Measurements from ENCODE around the gene SCYGR4. TPM values are rescaled to one million over a fixed set of nuclear protein-coding genes. Genes with fewer than 3 reads are reported as not detected.

The SCYGR4 gene, protein sequence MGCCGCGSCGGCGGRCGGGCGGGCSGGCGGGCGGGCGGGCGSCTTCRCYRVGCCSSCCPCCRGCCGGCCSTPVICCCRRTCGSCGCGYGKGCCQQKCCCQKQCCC
- not detected in 2 replicates for total RNA-seq (2022)
- not detected for Bru-seq, nascent RNA
- percentile 34 among the genes with signal in this experiment for BruChase-seq, experiment 1, labeled RNA remaining after a 2-hour chase
- BruChase-seq, experiment 2, labeled RNA remaining after a 6-hour chase = percentile 32 among the genes with signal in this experiment
- long read RNA-seq = 0 reads

DNA sequence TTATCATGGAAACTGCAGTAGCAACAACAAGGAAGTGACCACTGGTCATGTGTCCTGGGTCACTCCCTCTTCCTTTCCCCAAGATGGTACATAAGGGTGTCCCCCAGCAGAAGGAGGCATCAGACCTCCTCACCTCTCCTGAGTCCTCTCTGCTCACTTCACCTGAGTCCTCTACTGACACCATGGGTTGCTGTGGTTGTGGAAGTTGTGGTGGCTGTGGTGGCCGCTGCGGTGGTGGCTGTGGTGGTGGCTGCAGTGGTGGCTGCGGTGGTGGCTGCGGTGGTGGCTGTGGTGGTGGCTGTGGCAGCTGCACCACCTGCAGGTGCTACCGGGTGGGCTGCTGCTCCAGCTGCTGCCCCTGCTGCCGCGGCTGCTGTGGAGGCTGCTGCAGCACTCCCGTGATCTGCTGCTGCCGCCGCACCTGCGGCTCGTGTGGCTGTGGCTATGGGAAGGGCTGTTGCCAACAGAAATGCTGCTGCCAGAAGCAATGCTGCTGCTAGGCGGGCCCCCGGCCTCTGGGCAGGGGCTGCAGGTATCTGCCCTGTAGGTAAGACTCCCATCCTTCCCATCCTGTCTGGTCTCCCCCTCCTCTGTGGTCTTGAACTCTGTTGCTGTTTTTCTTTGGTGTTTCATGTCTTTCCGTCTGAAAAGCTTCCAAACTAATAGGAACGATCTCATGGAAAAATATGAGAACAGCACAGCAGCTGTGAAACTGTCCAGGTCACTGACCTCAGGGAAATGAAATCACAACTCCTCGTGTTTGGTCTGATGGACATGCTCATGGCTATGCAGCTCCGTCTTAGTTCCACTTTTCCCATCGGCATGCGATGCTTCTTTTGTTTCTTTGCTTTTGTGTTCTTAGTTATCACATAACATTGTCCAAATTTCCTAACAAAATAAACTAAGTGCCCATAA, at the start of gene SCYGR4:
Gene SCYGR4 (plus strand): TSS at position 183 of the 915 bp plus-strand sequence. CDS start 0 bp downstream, at position 183.
- Mint-ChIP-seq H3K27ac (ENCODE audit: unreplicated experiment) (no peak within 1 kb of the TSS), H3K9me3 (ENCODE audit: unreplicated experiment) (no peaks in the 10 kb centered on the region), H3K27me3 (ENCODE audit: insufficient read depth, unreplicated experiment) (no peaks in the 10 kb centered on the region), H3K4me3 (ENCODE audit: unreplicated experiment) (no peak within 1 kb of the TSS), H3K36me3 (ENCODE audit: insufficient read depth, unreplicated experiment) (no peaks in the 10 kb centered on the region), H3K4me1 (ENCODE audit: low read depth, unreplicated experiment) (peaks cover 10% of the 10 kb centered on the region)
- ChIA-PET CTCF (no interaction called here), POLR2A (no interaction called here)
- Histone ChIP-seq H3K9me3 (no peaks in the 10 kb centered on the region), H3K4me3 (ENCODE audit: low read depth, low read length) (no peak within 1 kb of the TSS), H3K27me3 (replicated peaks; ENCODE audit: control insufficient read depth, insufficient read depth, low read length) (no peaks in the 10 kb centered on the region), H3K36me3 (ENCODE audit: control insufficient read depth, insufficient read depth, low read length) (no peaks in the 10 kb centered on the region), H3K4me1 (no peaks in the 10 kb centered on the region)
- TF ChIP-seq, protein P1, sequence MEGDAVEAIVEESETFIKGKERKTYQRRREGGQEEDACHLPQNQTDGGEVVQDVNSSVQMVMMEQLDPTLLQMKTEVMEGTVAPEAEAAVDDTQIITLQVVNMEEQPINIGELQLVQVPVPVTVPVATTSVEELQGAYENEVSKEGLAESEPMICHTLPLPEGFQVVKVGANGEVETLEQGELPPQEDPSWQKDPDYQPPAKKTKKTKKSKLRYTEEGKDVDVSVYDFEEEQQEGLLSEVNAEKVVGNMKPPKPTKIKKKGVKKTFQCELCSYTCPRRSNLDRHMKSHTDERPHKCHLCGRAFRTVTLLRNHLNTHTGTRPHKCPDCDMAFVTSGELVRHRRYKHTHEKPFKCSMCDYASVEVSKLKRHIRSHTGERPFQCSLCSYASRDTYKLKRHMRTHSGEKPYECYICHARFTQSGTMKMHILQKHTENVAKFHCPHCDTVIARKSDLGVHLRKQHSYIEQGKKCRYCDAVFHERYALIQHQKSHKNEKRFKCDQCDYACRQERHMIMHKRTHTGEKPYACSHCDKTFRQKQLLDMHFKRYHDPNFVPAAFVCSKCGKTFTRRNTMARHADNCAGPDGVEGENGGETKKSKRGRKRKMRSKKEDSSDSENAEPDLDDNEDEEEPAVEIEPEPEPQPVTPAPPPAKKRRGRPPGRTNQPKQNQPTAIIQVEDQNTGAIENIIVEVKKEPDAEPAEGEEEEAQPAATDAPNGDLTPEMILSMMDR (IDR thresholded peaks at IDR 0.05; ENCODE audit: insufficient read depth in 1 of 2, low read depth in 1 of 2, low read length in 1 of 2, severe bottlenecking in 1 of 2, unreplicated experiment in 1 of 2) = no peak
- DNase-seq = no peak
- no TSS peak for BruUV-seq (replicated peaks)
- intact Hi-C loops (cut with micrococcal nuclease; ENCODE audit: unreplicated experiment) = no loop called here

DNA sequence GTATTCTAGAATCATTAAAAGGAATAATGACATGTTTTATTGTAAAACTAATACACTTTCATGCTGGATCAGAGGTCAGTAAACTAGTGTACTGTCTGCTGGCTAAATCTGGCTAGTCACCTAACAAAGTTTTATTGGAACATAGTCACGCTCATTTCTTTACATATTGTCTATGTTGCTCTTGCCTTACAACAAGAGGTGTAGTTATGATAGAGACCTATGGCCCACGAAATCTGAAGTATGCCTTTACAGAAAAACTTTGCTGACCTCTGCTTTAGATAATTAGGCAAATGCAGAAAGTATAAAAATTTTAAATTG, 48.5 kb upstream of the SCYGR4 start:
- POLR2A ChIA-PET = interaction anchor here (0.7 kb wide), 1 partner anchor 32 kb away, joined by 3 read pairs; no protein-coding TSS in a partner anchor
- no peaks in the 10 kb centered on the region for H3K27me3 Mint-ChIP-seq (ENCODE audit: insufficient read depth, unreplicated experiment)
- TF ChIP-seq, protein P1 (IDR thresholded peaks at IDR 0.05; ENCODE audit: insufficient read depth in 1 of 2, low read depth in 1 of 2, low read length in 1 of 2, severe bottlenecking in 1 of 2, unreplicated experiment in 1 of 2) = no peak
- no peak overlapping the region for H3K27ac Mint-ChIP-seq (ENCODE audit: unreplicated experiment)
- Histone ChIP-seq H3K27me3 (replicated peaks; ENCODE audit: control insufficient read depth, insufficient read depth, low read length) (no peaks in the 10 kb centered on the region), H3K36me3 (ENCODE audit: control insufficient read depth, insufficient read depth, low read length) (no peaks in the 10 kb centered on the region), H3K4me1 (no peaks in the 10 kb centered on the region), H3K9me3 (no peaks in the 10 kb centered on the region), H3K4me3 (ENCODE audit: low read depth, low read length) (no peak overlapping the region)
- intact Hi-C loops (cut with micrococcal nuclease; ENCODE audit: unreplicated experiment) = no loop called here
- DNase-seq = no peak
- no peak overlapping the region for H3K4me3 Mint-ChIP-seq (ENCODE audit: unreplicated experiment)
- CTCF ChIA-PET = no interaction called here
- H3K4me1 Mint-ChIP-seq (ENCODE audit: low read depth, unreplicated experiment) = no peaks in the 10 kb centered on the region
- no peaks in the 10 kb centered on the region for H3K9me3 Mint-ChIP-seq (ENCODE audit: unreplicated experiment)
- no TSS peak for BruUV-seq (replicated peaks)
- peaks cover 42% of the 10 kb centered on the region for H3K36me3 Mint-ChIP-seq (ENCODE audit: insufficient read depth, unreplicated experiment)

DNA sequence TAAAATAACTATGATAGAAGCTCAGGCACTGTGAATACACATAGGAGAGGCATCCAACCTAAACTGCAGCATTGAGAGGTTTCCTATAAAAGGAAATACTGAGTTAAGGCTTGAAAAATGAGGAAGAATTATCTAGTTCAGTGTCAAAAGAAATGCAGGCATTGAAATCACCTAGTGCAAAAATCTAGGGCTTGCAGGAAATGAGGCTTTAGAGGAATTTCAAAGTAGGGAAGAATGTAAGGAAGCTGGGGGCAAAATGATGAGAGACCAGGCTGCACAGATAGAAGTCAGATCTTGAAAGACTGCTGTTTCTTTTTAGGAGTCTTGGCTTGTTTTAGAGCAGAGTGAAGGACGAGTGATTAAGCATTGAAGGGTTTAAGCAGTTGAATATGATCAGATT, 46.7 kb upstream of the SCYGR4 start:
- Mint-ChIP-seq H3K36me3 (ENCODE audit: insufficient read depth, unreplicated experiment) (peaks cover 33% of the 10 kb centered on the region), H3K4me3 (ENCODE audit: unreplicated experiment) (no peak overlapping the region), H3K27me3 (ENCODE audit: insufficient read depth, unreplicated experiment) (no peaks in the 10 kb centered on the region), H3K4me1 (ENCODE audit: low read depth, unreplicated experiment) (no peaks in the 10 kb centered on the region), H3K27ac (ENCODE audit: unreplicated experiment) (peak overlapping the region; percentile 9), H3K9me3 (ENCODE audit: unreplicated experiment) (no peaks in the 10 kb centered on the region)
- intact Hi-C loops (cut with micrococcal nuclease; ENCODE audit: unreplicated experiment) = loop anchor here (10.0 kb wide), 1 partner anchor 436 kb away; no protein-coding TSS in a partner anchor
- ChIA-PET POLR2A (no interaction called here), CTCF (no interaction called here)
- DNase-seq = no peak
- no TSS peak for BruUV-seq (replicated peaks)
- Histone ChIP-seq H3K9me3 (no peaks in the 10 kb centered on the region), H3K27me3 (replicated peaks; ENCODE audit: control insufficient read depth, insufficient read depth, low read length) (no peaks in the 10 kb centered on the region), H3K36me3 (ENCODE audit: control insufficient read depth, insufficient read depth, low read length) (no peaks in the 10 kb centered on the region), H3K4me1 (no peaks in the 10 kb centered on the region), H3K4me3 (ENCODE audit: low read depth, low read length) (no peak overlapping the region)
- TF ChIP-seq, protein P1 (IDR thresholded peaks at IDR 0.05; ENCODE audit: insufficient read depth in 1 of 2, low read depth in 1 of 2, low read length in 1 of 2, severe bottlenecking in 1 of 2, unreplicated experiment in 1 of 2) = no peak

All from Caco-2 (cell line).